ENCODE measurements around the gene XDH.

XDH gene

DNA sequence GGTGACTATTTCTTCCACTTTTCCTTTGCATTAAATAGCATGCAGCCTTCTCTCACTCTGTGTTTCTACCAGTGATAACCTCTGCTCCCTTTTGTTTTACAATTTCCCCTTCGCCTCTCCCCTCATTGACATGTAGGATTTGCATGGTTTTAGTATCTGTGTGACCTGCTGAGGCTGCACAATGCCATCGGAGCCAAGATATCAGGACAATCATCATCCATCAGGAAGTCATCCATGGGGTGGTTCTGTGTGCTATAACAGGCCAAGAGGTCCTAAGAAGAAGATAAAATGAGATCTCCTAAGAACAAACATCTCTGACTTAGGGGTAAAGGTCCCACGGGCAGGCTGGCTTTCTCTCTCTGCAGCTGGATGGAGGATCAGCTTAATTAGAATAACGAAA lies 115.0 kb downstream of the XDH start:
- no peaks in the 10 kb centered on the region for H3K36me3 ChIP-seq (ENCODE audit: insufficient read depth, low read depth, low read length)
- H3K27ac ChIP-seq (ENCODE audit: low read length) = no peak overlapping the region
- H3K27me3 ChIP-seq (ENCODE audit: insufficient read depth, low read length) = no peaks in the 10 kb centered on the region
- no peak overlapping the region for H3K9ac ChIP-seq (ENCODE audit: low read depth, low read length)
- peaks cover 13% of the 10 kb centered on the region; the same call in 1 of the 2 replicates for H3K4me1 ChIP-seq (ENCODE audit: insufficient read depth, low read length)
- H3K4me3 ChIP-seq (ENCODE audit: low read length) = peak overlapping the region; percentile 20; the same call in 1 of the 2 replicates
- H3K9me3 ChIP-seq (ENCODE audit: insufficient read depth, low read depth, low read length) = no peaks in the 10 kb centered on the region

DNA sequence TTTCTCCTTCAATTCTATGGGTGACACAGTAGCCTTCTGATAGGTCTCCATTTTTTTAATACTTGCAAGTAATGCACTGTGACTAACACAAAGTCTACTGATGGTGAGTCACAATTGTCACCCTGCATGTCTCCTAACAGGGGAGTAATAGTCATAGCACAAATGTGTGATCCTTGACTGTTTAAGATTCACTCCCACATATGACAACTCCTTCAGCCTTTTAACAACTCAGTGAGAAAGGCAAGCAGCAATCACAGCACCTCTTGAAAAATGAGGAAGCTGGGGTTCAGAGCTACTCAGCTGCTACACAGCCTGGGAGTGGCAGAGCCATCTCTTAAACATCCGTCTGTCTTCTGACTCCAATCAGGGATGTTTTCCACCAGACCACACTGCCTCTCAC lies 116.8 kb downstream of the XDH start:
- H3K27ac ChIP-seq (ENCODE audit: low read length) = no peak overlapping the region
- no peak overlapping the region for H3K9ac ChIP-seq (ENCODE audit: low read depth, low read length)
- H3K4me3 ChIP-seq (ENCODE audit: low read length) = no peak overlapping the region
- no peaks in the 10 kb centered on the region for H3K36me3 ChIP-seq (ENCODE audit: insufficient read depth, low read depth, low read length)
- H3K9me3 ChIP-seq (ENCODE audit: insufficient read depth, low read depth, low read length) = no peaks in the 10 kb centered on the region
- H3K4me1 ChIP-seq (ENCODE audit: insufficient read depth, low read length) = peaks cover 13% of the 10 kb centered on the region; the same call in 1 of the 2 replicates
- H3K27me3 ChIP-seq (ENCODE audit: insufficient read depth, low read length) = no peaks in the 10 kb centered on the region

DNA sequence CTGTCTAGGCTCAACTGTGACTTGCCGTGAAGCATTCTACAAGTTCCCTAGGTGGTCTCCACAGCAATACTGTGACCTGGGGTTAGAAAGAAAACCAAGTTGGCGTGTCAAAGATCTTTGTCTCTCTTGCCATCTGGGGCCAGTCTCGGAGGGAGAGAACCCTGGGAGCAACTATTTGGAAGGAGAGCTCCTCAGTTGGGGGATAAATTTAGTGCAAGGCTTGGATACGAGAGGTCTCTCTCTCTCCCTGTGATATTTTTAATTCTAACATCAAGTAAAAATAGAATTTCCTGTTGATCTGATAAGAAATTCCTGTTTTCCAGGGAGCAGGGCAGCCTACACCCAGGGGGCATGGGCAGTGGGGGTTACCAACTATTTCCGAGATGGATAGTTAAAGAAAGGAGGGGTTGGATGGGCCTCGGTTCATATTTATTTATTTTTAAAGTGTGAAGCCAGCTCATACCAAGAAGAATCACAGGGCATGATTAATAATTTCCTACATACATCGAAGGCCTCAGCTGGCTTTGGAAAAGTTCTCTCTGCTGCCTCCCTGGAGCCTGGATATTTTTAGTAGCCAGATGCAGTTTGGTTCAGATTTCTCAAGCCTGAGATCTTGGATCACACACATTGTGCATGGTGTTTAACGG lies 117.8 kb downstream of the XDH start:
- Histone ChIP-seq H3K9me3 (ENCODE audit: insufficient read depth, low read depth, low read length) (no peaks in the 10 kb centered on the region), H3K9ac (ENCODE audit: low read depth, low read length) (no peak overlapping the region), H3K27ac (ENCODE audit: low read length) (no peak overlapping the region), H3K4me1 (ENCODE audit: insufficient read depth, low read length) (peaks cover 13% of the 10 kb centered on the region; the same call in 1 of the 2 replicates), H3K27me3 (ENCODE audit: insufficient read depth, low read length) (no peaks in the 10 kb centered on the region), H3K4me3 (ENCODE audit: low read length) (no peak overlapping the region), H3K36me3 (ENCODE audit: insufficient read depth, low read depth, low read length) (no peaks in the 10 kb centered on the region)

DNA sequence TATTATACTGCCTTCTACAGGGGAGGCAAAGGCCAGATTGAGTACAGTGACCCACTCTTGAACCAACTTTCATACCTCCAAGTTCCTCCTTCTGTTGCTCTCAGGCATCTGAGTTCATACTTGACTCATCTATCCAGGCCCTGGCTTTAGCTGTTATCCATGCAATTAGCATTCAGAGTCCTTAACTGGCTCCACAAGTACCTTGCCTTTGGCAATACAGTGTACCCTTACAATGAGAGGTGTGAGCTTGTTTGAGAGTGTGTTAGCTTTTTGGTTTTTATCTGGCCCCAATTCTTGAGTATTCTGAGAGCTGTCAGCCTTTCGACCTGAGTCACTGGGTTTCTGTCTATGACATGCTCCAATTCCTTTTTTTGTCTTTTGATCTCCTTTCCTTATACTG lies 120.3 kb downstream of the XDH start:
- Histone ChIP-seq H3K36me3 (ENCODE audit: insufficient read depth, low read depth, low read length) (no peaks in the 10 kb centered on the region), H3K9me3 (ENCODE audit: insufficient read depth, low read depth, low read length) (no peaks in the 10 kb centered on the region), H3K4me1 (ENCODE audit: insufficient read depth, low read length) (peaks cover 1% of the 10 kb centered on the region; the same call in 1 of the 2 replicates), H3K9ac (ENCODE audit: low read depth, low read length) (no peak overlapping the region), H3K27ac (ENCODE audit: low read length) (no peak overlapping the region), H3K4me3 (ENCODE audit: low read length) (no peak overlapping the region), H3K27me3 (ENCODE audit: insufficient read depth, low read length) (no peaks in the 10 kb centered on the region)

DNA sequence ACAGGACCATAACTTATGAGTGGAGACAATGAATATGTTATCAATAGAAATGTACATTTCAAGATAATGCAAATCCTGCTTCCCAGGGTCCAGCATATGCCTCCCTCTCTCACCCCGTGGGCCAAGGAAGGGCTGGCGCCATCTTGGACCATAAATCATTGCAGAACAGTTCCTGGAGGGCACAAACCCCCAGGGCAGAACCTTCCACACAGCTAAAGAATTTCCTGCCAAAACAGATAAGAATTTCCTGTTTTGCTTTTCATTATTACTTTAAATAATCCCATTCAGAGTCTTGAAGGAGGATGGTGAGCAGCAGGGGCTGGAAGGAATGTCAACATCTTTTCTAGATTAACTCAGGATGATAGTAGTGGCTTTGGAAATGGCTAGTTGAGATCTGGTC lies 126.9 kb downstream of the XDH start:
- Histone ChIP-seq H3K27ac (ENCODE audit: low read length) (no peak overlapping the region), H3K4me3 (ENCODE audit: low read length) (no peak overlapping the region), H3K27me3 (ENCODE audit: insufficient read depth, low read length) (no peaks in the 10 kb centered on the region), H3K9ac (ENCODE audit: low read depth, low read length) (no peak overlapping the region), H3K36me3 (ENCODE audit: insufficient read depth, low read depth, low read length) (no peaks in the 10 kb centered on the region), H3K4me1 (ENCODE audit: insufficient read depth, low read length) (no peaks in the 10 kb centered on the region), H3K9me3 (ENCODE audit: insufficient read depth, low read depth, low read length) (no peaks in the 10 kb centered on the region)

DNA sequence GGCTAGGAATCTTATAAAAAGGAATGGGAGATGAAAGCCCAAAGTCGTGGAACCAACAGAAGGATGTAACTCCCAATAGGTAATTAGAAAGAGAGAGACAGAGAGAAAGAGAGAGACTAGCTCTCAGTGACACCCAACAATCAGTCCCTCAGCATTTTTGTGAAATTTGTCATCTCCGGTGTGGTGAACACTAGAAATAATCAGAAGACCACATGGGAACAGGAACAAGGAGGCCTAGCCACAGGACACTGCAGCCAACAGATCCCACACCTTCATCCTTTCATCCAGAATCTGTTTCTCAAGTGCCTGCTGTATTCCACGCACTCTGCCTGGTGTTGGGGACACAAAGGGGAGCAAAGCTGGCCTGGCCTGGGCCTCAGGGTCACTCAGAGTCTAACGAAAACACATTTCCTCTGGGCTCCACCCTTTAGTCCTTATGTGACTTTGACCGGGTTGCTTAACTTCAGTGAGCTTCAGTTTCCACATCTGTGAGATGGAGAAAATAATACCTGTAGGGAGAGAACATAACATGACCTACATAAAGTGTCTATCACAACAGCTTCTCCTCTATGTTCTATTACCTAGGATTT lies 127.5 kb downstream of the XDH start:
- Histone ChIP-seq H3K9ac (ENCODE audit: low read depth, low read length) (no peak overlapping the region), H3K4me1 (ENCODE audit: insufficient read depth, low read length) (no peaks in the 10 kb centered on the region), H3K36me3 (ENCODE audit: insufficient read depth, low read depth, low read length) (no peaks in the 10 kb centered on the region), H3K4me3 (ENCODE audit: low read length) (no peak overlapping the region), H3K9me3 (ENCODE audit: insufficient read depth, low read depth, low read length) (no peaks in the 10 kb centered on the region), H3K27me3 (ENCODE audit: insufficient read depth, low read length) (no peaks in the 10 kb centered on the region), H3K27ac (ENCODE audit: low read length) (no peak overlapping the region)

DNA sequence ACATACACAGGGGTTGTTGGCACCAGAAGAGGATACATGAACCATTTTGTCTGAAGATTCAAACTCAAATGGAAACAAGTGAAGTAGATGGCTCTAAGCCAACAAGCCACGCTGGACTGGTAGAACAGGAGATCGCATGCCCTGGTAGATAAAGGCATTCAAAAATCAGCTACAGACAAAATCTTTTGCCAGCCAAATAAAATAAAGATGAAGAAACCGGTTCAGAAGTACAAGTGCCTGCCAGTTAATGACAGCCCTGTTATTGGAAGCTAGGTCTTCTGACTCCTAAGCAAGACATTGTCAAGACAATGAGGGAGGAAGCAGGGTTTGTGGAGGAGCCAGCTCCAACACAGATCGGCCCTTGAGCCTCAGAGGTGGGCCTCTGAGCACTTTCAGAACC lies 128.3 kb downstream of the XDH start:
- no peaks in the 10 kb centered on the region for H3K4me1 ChIP-seq (ENCODE audit: insufficient read depth, low read length)
- H3K27me3 ChIP-seq (ENCODE audit: insufficient read depth, low read length) = no peaks in the 10 kb centered on the region
- H3K27ac ChIP-seq (ENCODE audit: low read length) = no peak overlapping the region
- H3K9ac ChIP-seq (ENCODE audit: low read depth, low read length) = no peak overlapping the region
- H3K4me3 ChIP-seq (ENCODE audit: low read length) = no peak overlapping the region
- H3K9me3 ChIP-seq (ENCODE audit: insufficient read depth, low read depth, low read length) = no peaks in the 10 kb centered on the region
- H3K36me3 ChIP-seq (ENCODE audit: insufficient read depth, low read depth, low read length) = no peaks in the 10 kb centered on the region
